Skin of body (tissue), 2 donors: ENCODE measurements around the gene CSNK1G3. TPM values are rescaled to one million over a fixed set of nuclear protein-coding genes. Genes with fewer than 3 reads are reported as not detected.

ENCODE experiments used
- DNase-seq: peaks from one replicate; lab custom pipeline; 2025; lab: John Stamatoyannopoulos, UW
- total RNA-seq: library from RNA; depleted of rRNA; stranded (reverse); fragments of >200 nt; gene quantifications from one replicate; pipeline ENCODE4 v1.2.3, GENCODE V29; 2014

CSNK1G3 gene
- total RNA-seq, 1 donor from 2014 or later = 72.1 TPM

- no peak for DNase-seq
These were observed 133.1 kb downstream of the CSNK1G3 start for GRCh38 chr5:123645024-123645603.

- DNase-seq = no peak
These were observed 135.1 kb downstream of the CSNK1G3 start for GRCh38 chr5:123647066-123647465.

- DNase-seq = no peak
These were observed 139.3 kb downstream of the CSNK1G3 start for GRCh38 chr5:123651234-123651633.

GRCh38 chr5:123659011-123659410 lies 147.0 kb downstream of the CSNK1G3 start:
- no peak for DNase-seq

- no peak for DNase-seq
These were observed 147.5 kb downstream of the CSNK1G3 start for GRCh38 chr5:123659495-123659894.

- no peak for DNase-seq
These were observed 153.0 kb downstream of the CSNK1G3 start for GRCh38 chr5:123664961-123665360.

GRCh38 chr5:123665822-123666371 lies 153.9 kb downstream of the CSNK1G3 start:
- no peak for DNase-seq

Other genes starting within 250 kb of the CSNK1G3 start
- gene CEP120, start 88.8 kb upstream of the CSNK1G3 start, total RNA-seq = 16.9 TPM